HCT116 (cell line): ENCODE measurements around the gene EEFSEC. TPM values are rescaled to one million over a fixed set of nuclear protein-coding genes. Genes with fewer than 3 reads are reported as not detected.

Source experiments
- ATAC-seq: fragments of 200-7000 bp; cut with Tn5 transposase; 2 replicates; pipeline ENCODE4 v1.9.1; 2020; ENCODE audit warnings: mild to moderate bottlenecking, moderate library complexity
- BruUV-seq: library from RNA; stranded (reverse); fragments of 400-500 nt; replicated peaks from 2 replicates; lab custom pipeline; 2021; lab: Mats Ljungman, UMichigan
- CTCF ChIA-PET: fragments of 300-600 bp; sonication (Branson Sonifier 250); formaldehyde crosslinking; loops from one replicate; lab custom pipeline; 2021; ENCODE audit warnings: antibody characterized with exemption; lab: Charles Lee
- POLR2A ChIA-PET: fragments of 300-600, 350-600 bp; sonication (Branson Sonifier 250); formaldehyde crosslinking; loops from one replicate; lab custom pipeline; 2021; ENCODE audit warnings: antibody characterized with exemption; lab: Charles Lee
- RAD21 ChIA-PET, 2 experiments: fragments of 300-600 bp; sonication (Branson Sonifier 250); formaldehyde crosslinking; loops; one replicate each; lab custom pipeline; 2023; ENCODE audit warnings: low total read pairs in 2 of 2; ENCODE audit not compliant: uncharacterized antibody in 2 of 2, unreplicated experiment in 2 of 2, low non-redundant PET in 1 of 2; lab: Charles Lee
- DNase-seq: peaks from one replicate; pipeline ENCODE4 v3.0.0-alpha.2; 2010; ENCODE audit warnings: low read depth, low spot score
- H2AFZ ChIP-seq: fragments of 200-600 bp; shearing (Covaris generic), sonication (generic); 2 replicates; pipeline ENCODE4 v1.6.1; 2017; ENCODE audit warnings: low read depth, mixed run types, mixed read lengths, antibody characterized with exemption, low read length; ENCODE audit not compliant: poor library complexity, severe bottlenecking
- H3K27ac ChIP-seq: 2 replicates; pipeline ENCODE4 v1.5.1; 2012; ENCODE audit warnings: low read depth, low read length
- H3K27me3 ChIP-seq: fragments of 200-600 bp; sonication (generic); 2 replicates; pipeline ENCODE4 v1.6.1; 2016; ENCODE audit warnings: mixed run types, low read length, mixed read lengths; ENCODE audit not compliant: insufficient read depth
- H3K36me3 ChIP-seq, 2 experiments: fragments of 200-500 bp in 1 of 2; fragments of 200-600 bp in 1 of 2; sonication (Bioruptor generic) in 1 of 2; sonication (generic) in 1 of 2; 2 replicates each; pipeline versions ENCODE4 v1.5.1 to v1.6.1; 2014 to 2016; ENCODE audit warnings: low read length in 2 of 2, inconsistent platforms in 1 of 2, mixed read lengths in 1 of 2, mixed run types in 1 of 2; ENCODE audit not compliant: insufficient read depth in 2 of 2, control insufficient read depth in 1 of 2
- H3K4me1 ChIP-seq, 2 experiments: fragments of 200-600 bp in 1 of 2; sonication (generic) in 1 of 2; 2 replicates each; pipeline versions ENCODE4 v1.5.1 to v1.6.1; 2012 to 2017; ENCODE audit warnings: low read length in 2 of 2, inconsistent platforms in 1 of 2, mild to moderate bottlenecking in 1 of 2, mixed read lengths in 1 of 2, mixed run types in 1 of 2, moderate library complexity in 1 of 2; ENCODE audit not compliant: insufficient read depth in 2 of 2, control insufficient read depth in 1 of 2
- H3K4me2 ChIP-seq: fragments of 200-600 bp; sonication (generic); 2 replicates; pipeline ENCODE4 v1.6.1; 2017; ENCODE audit warnings: mixed run types, low read length, mixed read lengths
- H3K4me3 ChIP-seq, 2 experiments: fragments of 200-600 bp in 1 of 2; sonication (generic) in 1 of 2; replicated peaks in 1 of 2; 2 replicates each; pipeline ENCODE4 v1.5.1; 2011 to 2016; ENCODE audit warnings: low read length in 2 of 2, control low read depth in 1 of 2, low read depth in 1 of 2, mild to moderate bottlenecking in 1 of 2, mixed read lengths in 1 of 2, mixed run types in 1 of 2
- H3K79me2 ChIP-seq: fragments of 200-600 bp; sonication (generic); 2 replicates; pipeline ENCODE4 v1.6.1; 2017; ENCODE audit warnings: mild to moderate bottlenecking, mixed run types, low read length, moderate library complexity, mixed read lengths; ENCODE audit not compliant: insufficient read depth
- H3K9ac ChIP-seq: fragments of 200-600 bp; sonication (generic); 2 replicates; pipeline ENCODE4 v1.6.1; 2016; ENCODE audit warnings: low read length, mixed read lengths
- H3K9me2 ChIP-seq: fragments of 200-600 bp; sonication (generic), shearing (Covaris generic); 2 replicates; pipeline ENCODE4 v1.6.1; 2017; ENCODE audit warnings: mixed run types, mild to moderate bottlenecking, moderate library complexity; ENCODE audit not compliant: insufficient read depth
- H3K9me3 ChIP-seq, 2 experiments: fragments of 200-500 bp in 1 of 2; fragments of 200-600 bp in 1 of 2; sonication (Bioruptor generic) in 1 of 2; sonication (generic) in 1 of 2; 2 replicates each; pipeline ENCODE4 v1.6.1; 2014 to 2017; ENCODE audit warnings: low read length in 2 of 2, mixed read lengths in 2 of 2, inconsistent platforms in 1 of 2, low read depth in 1 of 2, mild to moderate bottlenecking in 1 of 2, mixed run types in 1 of 2, moderate library complexity in 1 of 2; ENCODE audit not compliant: control insufficient read depth in 1 of 2, insufficient read depth in 1 of 2
- H4K20me1 ChIP-seq: fragments of 200-600 bp; sonication (generic), shearing (Covaris generic); 2 replicates; pipeline ENCODE4 v1.6.1; 2017; ENCODE audit warnings: mixed run types, mild to moderate bottlenecking, moderate library complexity; ENCODE audit not compliant: insufficient read depth
- CTCF ChIP-seq, 3 experiments: fragments of 200-600 bp in 1 of 3; sonication (generic) in 1 of 3; IDR thresholded peaks in 2 of 3; conservative IDR thresholded peaks in 1 of 3; 2 replicates each; pipeline ENCODE4 v1.5.1; 2012 to 2017; ENCODE audit warnings: low read depth in 2 of 3, low read length in 2 of 3, antibody characterized with exemption in 1 of 3, borderline replicate concordance in 1 of 3, control low read depth in 1 of 3, mild to moderate bottlenecking in 1 of 3, mixed read lengths in 1 of 3, mixed run types in 1 of 3, moderate library complexity in 1 of 3; ENCODE audit not compliant: insufficient read depth in 1 of 3
- ELF1 ChIP-seq: IDR thresholded peaks from 2 replicates; pipeline ENCODE4 v1.6.1; 2012; ENCODE audit warnings: low read depth, borderline replicate concordance
- EZH2 ChIP-seq: fragments of 200-600 bp; sonication (generic); IDR thresholded peaks from 2 replicates; pipeline ENCODE4 v1.6.1; 2017; ENCODE audit warnings: antibody characterized with exemption, mixed run types
- FOSL1 ChIP-seq: IDR thresholded peaks from 2 replicates; pipeline ENCODE4 v1.6.1; 2012; ENCODE audit warnings: low read depth
- MAX ChIP-seq: IDR thresholded peaks from 2 replicates; pipeline ENCODE4 v1.6.1; 2012
- POLR2A ChIP-seq: IDR thresholded peaks from 2 replicates; pipeline ENCODE4 v1.7.0; 2011; ENCODE audit warnings: borderline replicate concordance; ENCODE audit not compliant: insufficient read depth, insufficient read length; ENCODE audit errors: extremely low read depth
- RAD21 ChIP-seq: IDR thresholded peaks from 2 replicates; pipeline ENCODE4 v1.6.1; 2012; ENCODE audit warnings: low read depth, mild to moderate bottlenecking
- REST ChIP-seq: IDR thresholded peaks from 2 replicates; pipeline ENCODE4 v1.6.1; 2012; ENCODE audit warnings: low read depth
- SP1 ChIP-seq: IDR thresholded peaks from 2 replicates; pipeline ENCODE4 v1.6.1; 2012; ENCODE audit warnings: low read depth
- SRF ChIP-seq: IDR thresholded peaks from 2 replicates; pipeline ENCODE4 v1.6.1; 2012; ENCODE audit warnings: low read depth
- TCF7L2 ChIP-seq: IDR thresholded peaks from 2 replicates; pipeline ENCODE4 v1.7.0; 2011; ENCODE audit warnings: borderline replicate concordance, inconsistent platforms; ENCODE audit not compliant: insufficient read depth, insufficient read length; ENCODE audit errors: extremely low read depth
- ZBTB33 ChIP-seq: IDR thresholded peaks from 2 replicates; pipeline ENCODE4 v1.6.1; 2011; ENCODE audit warnings: mild to moderate bottlenecking, low read length, moderate library complexity; ENCODE audit not compliant: insufficient replicate concordance; ENCODE audit errors: extremely low read depth
- ZFX ChIP-seq: fragments of 450-650 bp; IDR thresholded peaks from 2 replicates; pipeline ENCODE4 v1.6.1; 2017
- ZNF274 ChIP-seq: fragments of 200-500 bp; sonication (Bioruptor generic); IDR thresholded peaks from 2 replicates; pipeline ENCODE4 v1.6.1; 2014; ENCODE audit warnings: mild to moderate bottlenecking, low read depth, low read length, inconsistent platforms
- intact Hi-C: fragments of 100-400 bp; cut with micrococcal nuclease; formaldehyde crosslinking; loops from 2 replicates; pipeline ENCODE4 v1.10.0; 2022
- total RNA-seq: library from RNA; stranded (reverse); gene quantifications from one replicate; pipeline ENCODE4 v1.2.1, GENCODE V29; 2021; ENCODE audit not compliant: unreplicated experiment

EEFSEC gene
- total RNA-seq, 1 experiment from 2014 or later = 16.1 TPM

GRCh38 chr3:128340904-128341555, 187.7 kb downstream of the EEFSEC start:
- CTCF ChIA-PET = no interaction called here
- Histone ChIP-seq H3K9me2 (no peaks in the 10 kb centered on the region), H3K36me3 (no peaks in the 10 kb centered on the region), H3K27ac (no peak overlapping the region), H3K79me2 (no peaks in the 10 kb centered on the region), H3K27me3 (no peaks in the 10 kb centered on the region), H3K9ac (no peak overlapping the region), H2AFZ (no peak overlapping the region), H3K4me2 (no peak overlapping the region), H3K4me3 (no peak overlapping the region), H4K20me1 (no peaks in the 10 kb centered on the region), H3K9me3 (no peaks in the 10 kb centered on the region), H3K4me1 (peaks cover 6 to 16% of the 10 kb centered on the region in 2 experiments)
- BruUV-seq = no TSS peak
- ATAC-seq (no peak), DNase-seq (no peak)
- POLR2A ChIA-PET = no interaction called here
- TF ChIP-seq ZFX (no peak), POLR2A (no peak), MAX (no peak), REST (no peak), SRF (no peak), TCF7L2 (no peak), EZH2 (no peak), RAD21 (no peak), ZNF274 (no peak), ELF1 (no peak), CTCF (IDR thresholded peaks at IDR 0.05 in 2 of 3, conservative IDR thresholded peaks at IDR 0.05 in 1 of 3; ENCODE audit: borderline replicate concordance in 1 of 3, insufficient read depth in 1 of 3, low read depth in 2 of 3, low read length in 2 of 3) (no peak), SP1 (no peak), ZBTB33 (no peak), FOSL1 (no peak)
- intact Hi-C loops = no loop called here
- RAD21 ChIA-PET = no interaction called here
